ENCODE results near the gene RELB. TPM values are rescaled to one million over a fixed set of nuclear protein-coding genes. Genes with fewer than 3 reads are reported as not detected.
A peak's percentile ranks its signal among the peaks of the same experiment; 100 is the strongest.

The RELB gene
- total and polyA plus RNA-seq, 9 of the 15 experiments (the other 6 are each of a cell fraction or from before 2014, with no cell fraction given): 0.15 to 1.1 (median 0.28) TPM; not detected in 2

DNA sequence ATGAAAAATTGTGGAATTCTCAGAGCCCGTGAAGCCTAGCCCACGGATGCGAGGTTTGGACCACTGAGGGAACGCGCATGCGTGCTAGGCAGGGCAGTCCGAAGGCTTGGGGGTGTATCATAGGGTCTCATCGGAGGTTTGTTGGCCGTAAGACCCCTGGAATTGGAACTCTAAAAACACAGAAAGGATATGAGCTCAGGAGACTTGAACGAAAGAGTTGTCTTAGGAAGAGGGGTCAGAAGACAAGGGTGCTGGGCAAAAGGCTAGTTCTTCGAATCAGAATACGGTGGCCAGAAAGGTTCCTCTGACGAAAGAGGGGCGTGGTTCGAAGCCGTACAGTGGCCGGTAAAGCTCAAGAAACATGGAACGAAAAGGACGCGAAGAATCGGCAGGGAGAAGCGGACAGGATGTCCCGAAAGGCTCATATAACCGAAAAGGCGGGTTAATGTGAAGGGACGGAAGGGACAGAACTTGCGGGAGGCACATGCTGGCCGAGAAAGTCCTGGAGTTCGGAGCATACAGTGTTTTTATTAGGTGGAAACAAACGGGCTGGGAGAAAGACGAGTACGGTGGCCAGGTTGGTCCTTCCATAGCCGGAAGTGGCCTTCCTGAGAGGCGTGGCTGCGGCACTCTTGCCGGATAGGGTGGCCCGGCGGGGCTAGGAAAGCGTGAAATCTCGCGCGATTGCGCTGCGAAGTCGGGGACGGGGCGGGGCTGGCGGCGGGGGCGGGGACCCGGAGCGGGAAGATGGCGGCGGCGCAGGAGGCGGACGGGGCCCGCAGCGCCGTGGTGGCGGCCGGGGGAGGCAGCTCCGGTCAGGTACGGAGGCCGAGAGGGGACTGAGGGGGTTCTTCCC, 46.4 kb upstream of the RELB start, which contains the start of gene CLPTM1 (continued):
- no peak; the same call in 1 of the 2 replicates for TF ChIP-seq TEAD4 (IDR thresholded peaks at IDR 0.05; ENCODE audit: low read length)
- TF ChIP-seq TEAD4 (CRISPR knock-in tag; IDR thresholded peaks at IDR 0.05; ENCODE audit: borderline replicate concordance): no peak
- TF ChIP-seq FOXM1 (IDR thresholded peaks at IDR 0.05; ENCODE audit: low read depth): peak; percentile 75; the same call in 1 of the 2 replicates
- no peak; the same call in 1 of the 2 replicates for TF ChIP-seq FOXM1 (CRISPR knock-in tag; IDR thresholded peaks at IDR 0.05; ENCODE audit: low read depth)
- TF ChIP-seq ZNF449 (CRISPR knock-in tag; IDR thresholded peaks at IDR 0.05): no peak
- TF ChIP-seq HNRNPLL (IDR thresholded peaks at IDR 0.05; ENCODE audit: low read depth, low read length, poor library complexity, severe bottlenecking): no peak
- TF ChIP-seq, protein P1, sequence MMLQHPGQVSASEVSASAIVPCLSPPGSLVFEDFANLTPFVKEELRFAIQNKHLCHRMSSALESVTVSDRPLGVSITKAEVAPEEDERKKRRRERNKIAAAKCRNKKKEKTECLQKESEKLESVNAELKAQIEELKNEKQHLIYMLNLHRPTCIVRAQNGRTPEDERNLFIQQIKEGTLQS (IDR thresholded peaks at IDR 0.05): 0 out of 2 replicates have a peak, but pooled peaks have one; percentile 15
- TF ChIP-seq, protein P1 (CRISPR knock-in tag; conservative IDR thresholded peaks at IDR 0.05): no peak; the same call in 1 of the 2 replicates
- TF ChIP-seq ARID1B (IDR thresholded peaks at IDR 0.05): peak; percentile 33; the same call in 1 of the 2 replicates
- TF ChIP-seq ZNF134 (CRISPR knock-in tag; conservative IDR thresholded peaks at IDR 0.05): no peak
- no peak for TF ChIP-seq ZNF444 (CRISPR knock-in tag; IDR thresholded peaks at IDR 0.05)
- no peak for TF ChIP-seq ZNF511 (CRISPR knock-in tag; IDR thresholded peaks at IDR 0.05)
- TF ChIP-seq CREB1 (IDR thresholded peaks at IDR 0.05): peak; percentile 68
- TF ChIP-seq CREB1 (CRISPR knock-in tag; IDR thresholded peaks at IDR 0.05): peak; percentile 77
- TF ChIP-seq EP300 (IDR thresholded peaks at IDR 0.05; ENCODE audit: low read length): no peak
- TF ChIP-seq HNRNPUL1 (IDR thresholded peaks at IDR 0.05; ENCODE audit: low read length): no peak
- TF ChIP-seq, protein P2, sequence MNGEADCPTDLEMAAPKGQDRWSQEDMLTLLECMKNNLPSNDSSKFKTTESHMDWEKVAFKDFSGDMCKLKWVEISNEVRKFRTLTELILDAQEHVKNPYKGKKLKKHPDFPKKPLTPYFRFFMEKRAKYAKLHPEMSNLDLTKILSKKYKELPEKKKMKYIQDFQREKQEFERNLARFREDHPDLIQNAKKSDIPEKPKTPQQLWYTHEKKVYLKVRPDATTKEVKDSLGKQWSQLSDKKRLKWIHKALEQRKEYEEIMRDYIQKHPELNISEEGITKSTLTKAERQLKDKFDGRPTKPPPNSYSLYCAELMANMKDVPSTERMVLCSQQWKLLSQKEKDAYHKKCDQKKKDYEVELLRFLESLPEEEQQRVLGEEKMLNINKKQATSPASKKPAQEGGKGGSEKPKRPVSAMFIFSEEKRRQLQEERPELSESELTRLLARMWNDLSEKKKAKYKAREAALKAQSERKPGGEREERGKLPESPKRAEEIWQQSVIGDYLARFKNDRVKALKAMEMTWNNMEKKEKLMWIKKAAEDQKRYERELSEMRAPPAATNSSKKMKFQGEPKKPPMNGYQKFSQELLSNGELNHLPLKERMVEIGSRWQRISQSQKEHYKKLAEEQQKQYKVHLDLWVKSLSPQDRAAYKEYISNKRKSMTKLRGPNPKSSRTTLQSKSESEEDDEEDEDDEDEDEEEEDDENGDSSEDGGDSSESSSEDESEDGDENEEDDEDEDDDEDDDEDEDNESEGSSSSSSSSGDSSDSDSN (IDR thresholded peaks at IDR 0.05; ENCODE audit: borderline replicate concordance in 1 of 2, low read depth in 2 of 2, low read length in 2 of 2): no peak
- no peak for TF ChIP-seq NCOR1 (IDR thresholded peaks at IDR 0.05)
- TF ChIP-seq ZSCAN29 (IDR thresholded peaks at IDR 0.05): peak; percentile 87
- TF ChIP-seq ZNF124 (CRISPR knock-in tag; IDR thresholded peaks at IDR 0.05): no peak
- TF ChIP-seq ELF2 (CRISPR knock-in tag; IDR thresholded peaks at IDR 0.05): peak; percentile 93
- no peak for TF ChIP-seq HMG20B (CRISPR knock-in tag; IDR thresholded peaks at IDR 0.05)
- 0 out of 2 replicates have a peak, but pooled peaks have one; percentile 22 for TF ChIP-seq THRAP3 (IDR thresholded peaks at IDR 0.05; ENCODE audit: borderline replicate concordance)
- peak; percentile 95 for TF ChIP-seq SIN3B (IDR thresholded peaks at IDR 0.05; ENCODE audit: low read depth)
- no peak for TF ChIP-seq CHCHD3 (CRISPR knock-in tag; IDR thresholded peaks at IDR 0.05)
- TF ChIP-seq NR2F6 (CRISPR knock-in tag; IDR thresholded peaks at IDR 0.05): no peak

Data from K562 (cell line).